ENCODE data around the gene LRRC61.
"Not testable (repeated sequence)": the region's sequence is repeated elsewhere in the genome, so short reads cannot be mapped to it uniquely, and the experiment has no call there.

LRRC61 gene

GRCh38 chr7:150322833-150323681 is at the start of gene LRRC61, which contains the start of gene ACTR3C:
Gene LRRC61 (plus strand): TSS chr7:150323355. CDS start chr7:150336862, 13,507 bp downstream.
Gene ACTR3C (minus strand): TSS chr7:150323545. CDS start chr7:150295296, 28,249 bp downstream.
- DNase-seq, result peak in 1 of 2 donors; percentile 26

- peak in 1 of 2 donors; percentile 43 for DNase-seq
Observed at GRCh38 chr7:150276132-150276695, 46.9 kb upstream of the LRRC61 start.

GRCh38 chr7:150278383-150278782 is 44.8 kb upstream of the LRRC61 start:
- not testable (repeated sequence) for DNase-seq

- not testable (repeated sequence) for DNase-seq
Observed at GRCh38 chr7:150281681-150282403, 41.3 kb upstream of the LRRC61 start.

- DNase-seq, result not testable (repeated sequence)
Observed at GRCh38 chr7:150283111-150283510, 40.0 kb upstream of the LRRC61 start.

GRCh38 chr7:150283608-150284007 is 39.5 kb upstream of the LRRC61 start:
- not testable (repeated sequence) for DNase-seq

- peak in 1 of 2 donors; percentile 15 for DNase-seq
Observed at GRCh38 chr7:150285849-150286754, 37.1 kb upstream of the LRRC61 start.

- not testable (repeated sequence) for DNase-seq
Observed at GRCh38 chr7:150287815-150288214, 35.3 kb upstream of the LRRC61 start.

- DNase-seq, result not testable (repeated sequence)
Observed at GRCh38 chr7:150288816-150289215, 34.3 kb upstream of the LRRC61 start.

- DNase-seq, result not testable (repeated sequence)
Observed at GRCh38 chr7:150290317-150290716, 32.8 kb upstream of the LRRC61 start.

GRCh38 chr7:150295027-150295426 is 28.1 kb upstream of the LRRC61 start:
- not testable (repeated sequence) for DNase-seq

- DNase-seq, result not testable (repeated sequence)
Observed at GRCh38 chr7:150295614-150296013, 27.5 kb upstream of the LRRC61 start.

- not testable (repeated sequence) for DNase-seq
Observed at GRCh38 chr7:150296802-150297201, 26.4 kb upstream of the LRRC61 start.

- DNase-seq, result not testable (repeated sequence)
Observed at GRCh38 chr7:150297978-150298377, 25.2 kb upstream of the LRRC61 start.

- not testable (repeated sequence) for DNase-seq
Observed at GRCh38 chr7:150302908-150303310, 20.2 kb upstream of the LRRC61 start.

GRCh38 chr7:150304499-150305258 is 18.5 kb upstream of the LRRC61 start:
- DNase-seq, result not testable (repeated sequence)

GRCh38 chr7:150305259-150305902 is 17.8 kb upstream of the LRRC61 start:
- not testable (repeated sequence) for DNase-seq

- DNase-seq, result not testable (repeated sequence)
Observed at GRCh38 chr7:150305903-150306284, 17.3 kb upstream of the LRRC61 start.

GRCh38 chr7:150306377-150306776 is 16.8 kb upstream of the LRRC61 start:
- not testable (repeated sequence) for DNase-seq

- DNase-seq, result no peak
Observed at GRCh38 chr7:150307129-150307528, 16.0 kb upstream of the LRRC61 start.

GRCh38 chr7:150307904-150308303 is 15.3 kb upstream of the LRRC61 start:
- DNase-seq, result no peak
